Stomach (tissue), 9 donors: ENCODE results near the gene CIRBP. TPM values are rescaled to one million over a fixed set of nuclear protein-coding genes. Genes with fewer than 3 reads are reported as not detected.

Experiments
- DNase-seq, 2 donors: peaks; one replicate each; pipeline versions ENCODE4 v3.0.0 to v3.0.0-alpha.2; 2013 to 2019
- H3K27ac ChIP-seq, 5 donors: fragments of 200-600 bp in 4 of 5; sonication (generic) in 4 of 5; one replicate each; pipeline ENCODE4 v1.5.1; 2013 to 2019; ENCODE audit warnings: mild to moderate bottlenecking in 1 of 5, moderate library complexity in 1 of 5
- H3K27me3 ChIP-seq, 3 donors: fragments of 200-600 bp; sonication (generic); one replicate each; pipeline ENCODE4 v1.5.1; 2017 to 2019; ENCODE audit warnings: mixed run types in 1 of 3
- H3K36me3 ChIP-seq, 4 donors: fragments of 200-600 bp; sonication (generic); 1 replicate in 3 of 4; 2 replicates in 1 of 4; pipeline ENCODE4 v1.5.1; 2016 to 2019
- H3K4me1 ChIP-seq, 4 donors: fragments of 200-600 bp; sonication (generic); one replicate each; pipeline ENCODE4 v1.5.1; 2016 to 2019
- H3K4me3 ChIP-seq, 4 donors: fragments of 200-600 bp; sonication (generic) in 3 of 4; one replicate each; pipeline ENCODE4 v1.5.1; 2016 to 2019; ENCODE audit warnings: mild to moderate bottlenecking in 1 of 4
- H3K9me3 ChIP-seq, 4 donors: fragments of 200-600 bp; sonication (generic); one replicate each; pipeline ENCODE4 v1.5.1; 2016 to 2019
- CTCF ChIP-seq, 7 experiments: fragments of 450-650 bp in 4 of 7; fragments of 200-600 bp in 3 of 7; sonication (generic) in 3 of 7; IDR thresholded peaks; one replicate each; pipeline ENCODE4 v1.5.1; 2016 to 2019; ENCODE audit warnings: antibody characterized with exemption in 7 of 7, control low read depth in 2 of 7, mild to moderate bottlenecking in 1 of 7
- EP300 ChIP-seq: sonication (generic); formaldehyde crosslinking; IDR thresholded peaks from one replicate; pipeline ENCODE4 v1.6.1; 2017; ENCODE audit warnings: antibody characterized with exemption
- POLR2A ChIP-seq, 4 donors: fragments of 450-650 bp; IDR thresholded peaks; one replicate each; pipeline ENCODE4 v1.6.1; 2016; ENCODE audit warnings: antibody characterized with exemption in 4 of 4, control low read depth in 2 of 4, mild to moderate bottlenecking in 1 of 4, moderate library complexity in 1 of 4
- POLR2AphosphoS5 ChIP-seq, 3 donors: sonication (generic); formaldehyde crosslinking; IDR thresholded peaks; one replicate each; pipeline ENCODE4 v1.6.1; 2016; ENCODE audit warnings: antibody characterized with exemption in 3 of 3
- WGBS, 5 donors: extraction: QIAGEN DNeasy Blood & Tissue Kit in 3 of 5; methylation state at CpG; one replicate each; pipeline versions ENCODE4 v1.1.5 to v1.1.7; 2013 to 2018; 5-methylcytosine and 5-hydroxymethylcytosine counted together
- intact Hi-C: fragments of 100-400 bp; cut with DNase I; formaldehyde crosslinking; loops from one replicate; pipeline ENCODE4 v1.15.1; 2023; ENCODE audit warnings: low total_unique reads
- polyA plus RNA-seq, 3 donors: library from polyadenylated mRNA; stranded (reverse); fragments of 200-250 nt; gene quantifications; one replicate each; pipeline ENCODE4 v1.2.3, GENCODE V29; 2013
- total RNA-seq, 5 donors: library from RNA; depleted of rRNA; stranded (reverse); fragments of >200 nt; gene quantifications; one replicate each; pipeline versions ENCODE4 v1.1.0 to v1.2.3, GENCODE V29; 2014 to 2016
- donor health status: healthy with polysubstance abuse.
- donor health status: Bipolar disorder and iron deficiency.
- donor health status: healthy.

The CIRBP gene
- total and polyA plus RNA-seq, 8 donors, result 250 to 686 (median 356) TPM

- H3K27ac ChIP-seq, result peak within 1 kb of the TSS; percentile 90 to 100 (median 95)
- intact Hi-C loops, result no loop called here
- peaks cover 69 to 91% (median 91%) of the 10 kb centered on the region in 4 donors for H3K4me1 ChIP-seq
- TF ChIP-seq POLR2AphosphoS5 (IDR thresholded peaks at IDR 0.05) (peak; percentile 82 to 96 (median 85)), CTCF (IDR thresholded peaks at IDR 0.05) (no peak)
- WGBS, 5 donors, result 0 to 1% (median 1%) methylated on average over 16 to 77 of the region's 79 CpGs
- DNase-seq, result peak; percentile 96 to 98
- peak within 1 kb of the TSS; percentile 76 to 92 (median 84) for H3K4me3 ChIP-seq
- peaks cover 0 to 5% (median 0%) of the 10 kb centered on the region in 4 donors for H3K36me3 ChIP-seq
- H3K27me3 ChIP-seq, result peaks cover 0 to 19% (median 9%) of the 10 kb centered on the region in 3 donors
- no peaks in the 10 kb centered on the region for H3K9me3 ChIP-seq
Observed at GRCh38 chr19:1241417-1242095, 27.6 kb upstream of the CIRBP start, which contains the start of gene ATP5F1D. TSS of gene ATP5F1D (plus strand) at chr19:1241751. CDS start at chr19:1241851, 100 bp downstream.

- TF ChIP-seq CTCF (IDR thresholded peaks at IDR 0.05) (peak in 6 of 7 experiments; percentile 19 to 97 (median 94)), POLR2A (IDR thresholded peaks at IDR 0.05) (no peak), EP300 (no peak), POLR2AphosphoS5 (IDR thresholded peaks at IDR 0.05) (peak in 2 of 3 donors; percentile 44 to 77)
- peaks cover 0 to 5% (median 0%) of the 10 kb centered on the region in 4 donors for H3K36me3 ChIP-seq
- 35 to 55% (median 41%) methylated on average over 17 to 33 of the region's 33 CpGs for WGBS, 5 donors
- H3K27me3 ChIP-seq, result no peaks in the 10 kb centered on the region
- intact Hi-C loops, result loop anchor here (2.0 kb wide), 1 partner anchor 23 kb away; no protein-coding TSS in a partner anchor
- H3K27ac ChIP-seq, result peak overlapping the region; percentile 80 to 100 (median 95)
- DNase-seq, result peak; percentile 91 to 95
- peak overlapping the region in 3 of 4 donors; percentile 12 to 84 (median 28) for H3K4me3 ChIP-seq
- H3K9me3 ChIP-seq, result no peaks in the 10 kb centered on the region
- peaks cover 66 to 87% (median 85%) of the 10 kb centered on the region in 4 donors for H3K4me1 ChIP-seq
Observed at GRCh38 chr19:1243768-1244692, 25.1 kb upstream of the CIRBP start.

GRCh38 chr19:1244693-1245451 lies 24.3 kb upstream of the CIRBP start:
- WGBS, 5 donors, result 2 to 31% (median 10%) methylated on average over 8 to 31 of the region's 31 CpGs
- intact Hi-C loops, result loop anchor here (2.0 kb wide), 1 partner anchor 22 kb away; no protein-coding TSS in a partner anchor

More at GRCh38 chr19:1244693-1245451, 24.3 kb upstream of the CIRBP start:
- TF ChIP-seq CTCF (IDR thresholded peaks at IDR 0.05) (no peak), POLR2AphosphoS5 (IDR thresholded peaks at IDR 0.05) (peak in 1 of 3 donors; percentile 66)
- Histone ChIP-seq H3K27me3 (no peaks in the 10 kb centered on the region), H3K27ac (peak overlapping the region; percentile 80 to 100 (median 95)), H3K36me3 (peaks cover 0 to 5% (median 0%) of the 10 kb centered on the region in 4 donors), H3K9me3 (no peaks in the 10 kb centered on the region), H3K4me1 (peaks cover 66 to 79% (median 78%) of the 10 kb centered on the region in 4 donors), H3K4me3 (peak overlapping the region; percentile 1 to 84 (median 20))
- DNase-seq, result peak; percentile 70 to 88
